Activated T-cell treated with anti-CD3 and anti-CD28 coated beads for 4 hours (primary cell): ENCODE results near the gene GSK3A.

Source experiments
- DNase-seq: peaks from one replicate; pipeline ENCODE4 v3.0.0-alpha.2; 2020

The GSK3A gene

GRCh38 chr19:42219812-42220750, 22.3 kb downstream of the GSK3A start, which contains the start of gene ZNF526:
Gene ZNF526, plus strand, starts transcription at chr19:42220312. Its CDS starts 4,092 bp downstream, at chr19:42224404.
- peak; percentile 93 for DNase-seq

GRCh38 chr19:42217520-42218437, 24.6 kb downstream of the GSK3A start, which contains the start of gene DEDD2:
Gene DEDD2, minus strand, starts transcription at chr19:42217677. Its CDS starts 670 bp downstream, at chr19:42217007.
- peak; percentile 100 for DNase-seq

- DNase-seq = no peak
Measured at GRCh38 chr19:42216653-42217519, 25.5 kb downstream of the GSK3A start.

DNA sequence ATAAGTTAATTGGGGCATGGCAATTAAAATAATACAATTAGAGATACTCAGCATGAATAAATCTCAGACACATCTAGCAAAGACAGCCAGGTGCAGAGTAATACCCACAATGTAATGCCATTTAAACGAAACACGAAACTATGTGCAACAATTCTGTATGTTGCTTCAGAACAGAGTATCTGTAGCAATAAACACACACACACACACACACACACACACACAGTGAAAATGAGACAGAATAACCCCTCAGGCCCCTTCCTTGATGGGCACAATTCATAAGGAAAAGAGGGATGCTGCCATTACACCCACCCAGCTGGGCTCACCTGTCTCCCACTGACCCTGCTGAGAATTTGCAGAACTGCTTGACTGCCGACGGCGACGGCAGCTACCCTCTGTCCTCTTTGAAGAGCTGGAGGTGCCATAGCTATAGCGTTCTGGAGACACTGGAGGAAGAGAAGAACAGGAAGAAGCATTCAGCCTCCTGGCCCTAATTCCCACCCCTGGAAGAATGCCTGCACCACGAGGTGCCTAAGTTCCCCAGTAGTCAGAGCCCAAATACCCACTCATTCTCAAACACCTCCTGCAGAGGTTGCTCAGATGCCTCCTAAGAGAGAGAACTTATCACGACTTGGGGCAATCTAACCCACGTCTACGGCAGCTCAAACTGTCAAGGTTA, 27.5 kb downstream of the GSK3A start:
- DNase-seq = no peak

DNA sequence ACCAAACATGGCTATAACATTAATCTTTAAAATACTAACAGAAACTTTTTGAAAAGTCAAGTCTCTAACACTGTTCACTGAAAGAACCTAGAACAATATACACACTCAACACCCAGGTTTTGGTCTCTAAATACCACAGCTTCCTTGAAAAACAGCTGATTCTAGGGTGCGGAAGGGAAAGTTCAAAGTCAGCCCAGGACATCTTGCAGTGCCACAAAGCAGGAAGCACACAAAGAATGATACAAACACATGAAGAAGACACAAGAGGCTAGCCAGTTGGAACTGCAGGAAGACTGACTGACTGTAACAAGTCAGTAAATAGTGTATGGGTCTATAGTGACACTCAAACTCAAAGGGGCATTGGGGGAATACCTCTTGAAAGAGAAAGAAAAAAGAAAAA, 29.5 kb downstream of the GSK3A start:
- DNase-seq = no peak

- no peak for DNase-seq
Measured at GRCh38 chr19:42208612-42209011, 33.8 kb downstream of the GSK3A start.

DNA sequence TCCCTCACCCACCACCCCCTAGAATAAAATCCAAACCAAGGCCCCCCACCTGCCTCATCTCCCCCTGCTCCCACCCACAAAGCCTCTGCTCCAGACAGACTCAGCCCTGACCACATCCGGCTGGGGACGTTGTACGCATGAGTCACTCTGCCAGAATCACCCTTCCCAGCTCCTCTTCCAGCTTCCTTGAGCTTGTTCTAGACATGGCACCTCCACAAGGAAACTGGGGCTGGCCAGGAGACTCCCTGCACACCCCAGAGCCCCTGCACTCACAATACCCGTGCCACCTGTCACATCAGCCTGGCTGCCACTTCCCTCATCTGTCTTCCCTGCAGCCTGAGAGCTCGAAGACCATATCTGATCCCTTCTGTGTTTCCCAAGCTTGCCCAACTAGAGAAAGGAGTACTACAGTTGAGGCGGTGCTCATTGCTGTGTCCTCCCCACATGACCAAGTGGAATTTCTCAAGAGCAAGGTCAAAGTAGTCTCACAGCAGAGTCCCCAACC, 34.6 kb downstream of the GSK3A start:
- DNase-seq = no peak

DNA sequence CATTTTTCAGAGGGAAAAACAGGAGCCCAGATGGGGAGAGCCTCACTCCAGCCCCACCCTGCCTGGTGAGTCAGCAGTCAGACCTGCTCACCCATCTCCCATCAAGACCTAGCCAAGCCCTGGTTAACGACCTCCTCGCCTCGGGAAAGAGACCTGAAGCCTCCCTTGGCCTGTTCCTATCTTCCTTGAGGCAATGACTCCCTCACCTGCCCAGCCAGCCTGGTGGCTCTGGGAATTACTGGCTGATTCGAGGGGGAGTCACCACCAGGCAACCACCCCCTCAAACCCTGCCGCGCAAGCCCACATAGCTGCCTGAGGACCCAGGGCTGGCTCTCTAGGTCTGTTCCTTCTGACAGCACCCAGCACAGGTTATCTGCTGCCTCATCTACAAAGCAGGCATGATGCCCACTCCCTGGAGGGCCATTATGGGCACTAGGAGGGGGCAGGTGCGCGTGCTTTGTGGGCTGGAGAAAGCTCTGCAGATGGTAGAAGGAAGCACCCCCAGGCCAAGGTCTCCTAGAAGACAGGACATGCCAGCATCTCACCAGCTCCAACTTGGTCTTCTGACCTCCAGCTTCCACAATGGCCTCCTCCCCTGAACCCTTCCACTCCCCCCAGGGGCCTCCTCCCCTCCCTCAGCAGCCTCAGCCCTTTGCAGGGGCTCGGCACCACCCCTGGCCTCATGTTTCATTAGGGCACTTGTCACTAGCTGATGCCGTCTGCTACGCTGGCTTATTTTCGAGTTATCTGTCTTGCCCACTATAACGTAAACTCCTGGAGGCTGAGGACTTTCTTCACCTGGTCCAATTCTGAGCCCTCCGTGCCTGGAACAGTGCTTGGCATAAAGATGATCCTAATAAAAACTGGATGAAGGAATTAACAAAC, 35.3 kb downstream of the GSK3A start:
- no peak for DNase-seq

DNA sequence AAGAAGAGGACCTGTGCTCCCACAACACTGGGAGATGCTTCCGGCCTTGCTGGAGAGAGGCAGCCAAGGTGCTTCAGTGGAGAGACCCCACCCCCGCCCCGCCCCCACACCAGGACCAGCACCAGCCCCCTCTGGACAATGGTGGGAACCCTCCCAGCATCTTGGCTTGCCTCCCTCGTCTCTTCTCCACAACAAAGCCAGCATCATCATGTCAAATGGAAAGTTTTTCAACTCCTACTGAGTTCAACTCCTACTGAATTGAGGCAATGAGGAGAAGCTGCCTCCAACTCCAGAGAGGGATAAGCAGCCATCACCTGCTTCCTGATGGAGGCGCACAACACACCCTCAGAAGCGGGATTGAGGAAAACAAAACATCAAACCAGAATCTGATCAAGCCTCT, 37.7 kb downstream of the GSK3A start:
- DNase-seq = no peak

GRCh38 chr19:42203700-42204099, 38.7 kb downstream of the GSK3A start:
- no peak for DNase-seq

DNA sequence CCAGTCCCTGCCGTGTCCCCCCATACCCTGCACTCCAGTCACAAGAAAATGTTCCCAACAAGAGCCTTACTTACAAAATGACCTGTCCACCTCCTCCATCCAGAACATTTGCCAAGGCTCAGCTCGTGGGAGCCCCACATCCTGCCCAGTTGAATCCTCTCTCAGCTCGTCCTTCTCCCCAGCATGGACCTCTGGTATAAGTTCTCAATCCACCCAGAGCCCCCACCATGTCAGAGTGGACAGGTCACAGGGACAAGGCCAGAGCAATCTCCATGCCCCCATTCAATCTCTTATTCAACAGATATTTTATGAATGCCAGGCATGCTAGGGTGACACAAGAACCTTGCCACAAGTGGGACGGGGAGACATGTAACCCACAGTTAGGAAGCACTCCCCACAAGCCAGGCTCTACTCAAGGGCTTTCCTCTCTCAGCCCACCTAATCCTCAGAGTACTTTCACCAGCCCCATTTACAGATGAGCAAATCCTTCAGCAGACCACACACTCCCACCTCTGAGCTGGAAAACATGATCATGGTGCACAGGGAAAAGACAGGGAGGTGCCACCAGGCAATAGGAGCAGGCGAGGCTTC, 40.0 kb downstream of the GSK3A start:
- no peak for DNase-seq

GRCh38 chr19:42201489-42202289, 40.7 kb downstream of the GSK3A start:
- DNase-seq = no peak

DNA sequence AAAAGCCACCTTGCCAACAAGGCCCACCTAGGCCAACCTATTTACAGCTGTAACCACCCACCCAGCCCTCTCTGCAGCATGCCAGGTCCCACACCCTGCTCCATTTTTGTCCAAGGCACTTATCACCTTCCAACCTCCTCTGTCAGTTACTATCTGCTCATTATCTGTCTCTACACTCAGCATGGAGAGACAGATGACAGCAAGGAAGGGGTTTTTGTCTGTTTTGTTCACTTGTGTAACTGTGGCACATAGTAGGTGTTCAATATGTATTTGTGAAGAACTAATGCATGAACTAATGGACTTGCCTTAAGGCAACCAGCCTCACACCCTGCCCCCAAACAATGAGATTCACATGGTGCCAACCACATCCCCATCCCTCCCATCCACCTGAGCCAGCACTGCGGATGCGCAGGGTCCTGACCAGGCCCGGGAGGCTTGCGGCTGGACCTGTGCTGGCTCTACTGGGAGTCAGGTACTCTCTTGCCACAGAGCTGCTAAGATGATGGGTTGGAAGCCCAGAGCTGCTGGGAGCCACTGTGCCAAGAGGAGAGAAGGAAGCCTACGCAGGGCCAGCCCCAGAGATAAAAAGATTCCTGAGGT, 42.2 kb downstream of the GSK3A start:
- DNase-seq = no peak

DNA sequence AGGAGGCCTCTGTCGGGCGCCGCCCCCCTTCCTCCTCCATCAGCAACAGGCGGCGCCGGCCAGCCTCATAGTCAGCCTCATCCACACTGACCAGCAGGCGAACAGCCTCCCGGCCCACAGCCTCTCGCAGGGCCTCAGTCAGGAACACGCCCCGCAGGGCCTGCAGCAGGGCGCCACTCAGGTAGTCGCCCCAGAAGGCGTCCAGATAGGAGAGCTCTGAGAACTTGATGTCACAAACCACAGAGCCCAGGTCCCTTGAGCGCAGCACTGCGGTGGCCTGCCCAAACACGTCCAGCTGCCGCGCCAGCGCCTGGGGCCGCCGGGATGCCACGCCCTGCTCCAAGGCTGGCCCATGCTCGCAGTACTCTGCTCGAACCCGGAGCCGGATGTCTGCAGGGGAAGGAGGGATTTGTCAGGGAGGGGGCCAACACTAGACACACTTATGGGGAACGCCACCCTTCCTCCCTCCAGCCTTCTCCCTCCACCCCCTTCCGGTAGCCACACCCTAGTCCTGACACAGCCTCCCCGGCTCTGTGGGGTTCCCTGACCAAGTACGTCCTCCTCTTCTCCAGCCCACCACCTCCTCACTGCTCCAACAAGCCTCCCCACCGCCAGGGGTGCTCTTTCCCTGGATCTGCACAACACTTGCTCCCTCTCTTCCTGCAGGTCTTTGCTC, 42.8 kb downstream of the GSK3A start:
- no peak for DNase-seq

DNA sequence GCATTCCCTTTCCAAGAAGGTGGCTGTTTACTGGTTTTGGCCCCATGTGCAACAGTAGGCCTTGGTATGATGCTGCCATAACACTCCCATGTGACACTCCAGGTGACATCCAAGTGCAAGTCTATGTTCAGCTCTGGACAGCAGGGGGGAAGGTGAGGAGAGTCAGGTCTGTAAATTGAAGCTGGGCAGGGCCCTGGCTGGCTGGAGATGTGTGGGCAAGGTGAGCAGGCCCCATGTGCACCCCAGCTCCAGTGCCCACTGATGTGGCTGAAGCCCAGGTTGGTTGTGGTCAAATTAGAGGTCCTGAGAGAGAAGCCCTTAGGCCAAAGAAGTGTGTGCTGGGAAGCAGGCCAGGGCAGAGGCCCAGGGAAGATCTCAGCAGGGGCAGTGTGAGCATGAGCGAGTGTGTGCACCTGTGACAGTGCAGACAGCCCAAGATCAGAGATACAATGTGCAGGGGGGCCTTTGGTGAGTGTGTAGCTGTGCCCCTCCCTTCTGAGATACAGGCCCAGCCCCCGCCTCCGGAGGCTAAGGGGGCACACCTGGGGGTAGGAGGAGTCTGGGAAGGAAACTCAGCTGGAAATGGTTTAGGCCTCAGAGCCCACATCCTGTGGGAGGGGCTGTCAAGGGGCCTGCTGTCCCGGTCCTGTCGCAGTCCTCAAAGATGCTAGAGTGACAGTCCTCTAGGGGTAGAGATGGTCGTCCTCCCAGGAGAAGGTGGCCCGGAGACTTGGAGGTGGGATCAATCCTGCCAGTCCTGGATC, 43.5 kb downstream of the GSK3A start:
- DNase-seq = peak; percentile 40

DNA sequence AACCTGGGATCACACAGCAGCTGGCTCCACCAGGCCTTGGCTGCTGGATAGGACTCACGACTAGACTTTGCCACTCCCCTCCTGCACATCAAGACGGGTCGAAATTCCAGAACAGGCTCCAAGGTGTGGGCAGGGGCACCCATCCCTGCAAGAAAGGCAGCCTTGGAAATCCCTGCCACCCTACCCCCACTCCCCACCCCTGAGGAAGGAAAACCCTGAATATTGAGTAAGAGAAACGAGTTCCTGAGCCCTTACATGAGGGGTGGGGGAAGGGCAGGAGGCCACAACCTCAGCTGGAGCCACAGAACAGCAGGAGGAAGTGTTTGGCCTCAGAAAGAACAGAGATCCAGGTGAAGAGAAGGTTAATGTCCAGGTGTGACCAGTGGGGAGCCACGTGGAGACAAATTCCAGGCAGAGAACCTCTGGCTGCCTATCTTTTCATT, 45.0 kb downstream of the GSK3A start:
- DNase-seq = no peak
